OCI-LY7 (cell line): ENCODE results near the gene RHEX. TPM values are rescaled to one million over a fixed set of nuclear protein-coding genes. Genes with fewer than 3 reads are reported as not detected.

Experiments
- BruUV-seq: library from RNA; stranded (reverse); fragments of 400-500 nt; replicated peaks from 2 replicates; lab custom pipeline; 2021; lab: Mats Ljungman, UMichigan
- CTCF ChIA-PET: fragments of 300-600 bp; sonication (Branson Sonifier 250); formaldehyde crosslinking; loops from one replicate; lab custom pipeline; 2022; ENCODE audit warnings: antibody characterized with exemption; ENCODE audit not compliant: unreplicated experiment; lab: Charles Lee
- POLR2A ChIA-PET: fragments of 300-600 bp; sonication (Branson Sonifier 250); formaldehyde crosslinking; loops from one replicate; lab custom pipeline; 2022; ENCODE audit warnings: antibody characterized with exemption; lab: Charles Lee
- DNase-seq: peaks from one replicate; pipeline ENCODE4 v3.0.0-alpha.2; 2015; ENCODE audit warnings: low spot score
- H2AFZ ChIP-seq: fragments of 200-600 bp; sonication (generic), shearing (Covaris generic); 2 replicates; pipeline ENCODE4 v1.6.1; 2014; ENCODE audit warnings: mild to moderate bottlenecking, antibody characterized with exemption, low read length, moderate library complexity
- H3K27ac ChIP-seq: fragments of 200-600 bp; sonication (generic); 2 replicates; pipeline ENCODE4 v1.5.1; 2014; ENCODE audit warnings: mixed run types, low read depth, mild to moderate bottlenecking, moderate library complexity, low read length, inconsistent platforms; ENCODE audit not compliant: poor library complexity, severe bottlenecking
- H3K36me3 ChIP-seq: fragments of 200-600 bp; sonication (generic); 2 replicates; pipeline ENCODE4 v1.6.1; 2014; ENCODE audit warnings: mild to moderate bottlenecking, antibody characterized with exemption, low read length, moderate library complexity, mixed read lengths; ENCODE audit not compliant: insufficient read depth
- H3K4me1 ChIP-seq: fragments of 200-600 bp; sonication (generic); 2 replicates; pipeline ENCODE4 v1.5.1; 2014; ENCODE audit warnings: mild to moderate bottlenecking, low read length; ENCODE audit not compliant: insufficient read depth, poor library complexity, severe bottlenecking
- H3K4me2 ChIP-seq: fragments of 200-600 bp; sonication (generic); 2 replicates; pipeline ENCODE4 v1.6.1; 2014; ENCODE audit warnings: mild to moderate bottlenecking, low read length
- H3K4me3 ChIP-seq: fragments of 200-600 bp; sonication (generic); 2 replicates; pipeline ENCODE4 v1.5.1; 2014; ENCODE audit warnings: mild to moderate bottlenecking, low read depth, low read length; ENCODE audit not compliant: poor library complexity, severe bottlenecking
- H3K79me2 ChIP-seq: fragments of 200-600 bp; sonication (generic); 2 replicates; pipeline ENCODE4 v1.6.1; 2016; ENCODE audit warnings: low read depth, mild to moderate bottlenecking, low read length, moderate library complexity, mixed read lengths; ENCODE audit not compliant: insufficient read depth
- H3K9me2 ChIP-seq: fragments of 200-600 bp; sonication (generic); 2 replicates; pipeline ENCODE4 v1.6.1; 2016; ENCODE audit warnings: mild to moderate bottlenecking, low read length, mixed read lengths; ENCODE audit not compliant: insufficient read depth
- H3K9me3 ChIP-seq: fragments of 200-600 bp; sonication (generic); 2 replicates; pipeline ENCODE4 v1.6.1; 2014; ENCODE audit warnings: mild to moderate bottlenecking, mixed run types, low read length, mixed read lengths
- H4K20me1 ChIP-seq: fragments of 200-600 bp; sonication (generic); 2 replicates; pipeline ENCODE4 v1.6.1; 2014; ENCODE audit warnings: mild to moderate bottlenecking, antibody characterized with exemption, low read length, moderate library complexity, mixed read lengths; ENCODE audit not compliant: insufficient read depth
- EZH2phosphoT487 ChIP-seq: fragments of 200-600 bp; sonication (generic); IDR thresholded peaks from 2 replicates; pipeline ENCODE4 v1.6.1; 2018; ENCODE audit warnings: low read depth, borderline replicate concordance, mild to moderate bottlenecking, mixed run types, antibody characterized with exemption, low read length, moderate library complexity, mixed read lengths
- intact Hi-C: fragments of 100-400 bp; cut with micrococcal nuclease; formaldehyde crosslinking; loops from one replicate; pipeline ENCODE4 v1.10.0; 2022; ENCODE audit not compliant: unreplicated experiment
- total RNA-seq, 2 experiments: library from RNA; depleted of rRNA in 1 of 2; stranded (reverse); fragments of >200 nt in 1 of 2; shearing (Covaris generic) in 1 of 2; gene quantifications; 2 replicates each; pipeline ENCODE4 v1.2.3, GENCODE V29; 2014 to 2022
- TF ChIP-seq, protein P1 (sequence below): fragments of 200-600 bp; sonication (generic); conservative IDR thresholded peaks from 2 replicates; pipeline ENCODE4 v1.5.1; 2014; ENCODE audit warnings: mild to moderate bottlenecking, antibody characterized with exemption, low read length, moderate library complexity, mixed read lengths

Gene RHEX
- total RNA-seq, 2 experiments from 2014 or later = 5.0 to 9.9 TPM

DNA sequence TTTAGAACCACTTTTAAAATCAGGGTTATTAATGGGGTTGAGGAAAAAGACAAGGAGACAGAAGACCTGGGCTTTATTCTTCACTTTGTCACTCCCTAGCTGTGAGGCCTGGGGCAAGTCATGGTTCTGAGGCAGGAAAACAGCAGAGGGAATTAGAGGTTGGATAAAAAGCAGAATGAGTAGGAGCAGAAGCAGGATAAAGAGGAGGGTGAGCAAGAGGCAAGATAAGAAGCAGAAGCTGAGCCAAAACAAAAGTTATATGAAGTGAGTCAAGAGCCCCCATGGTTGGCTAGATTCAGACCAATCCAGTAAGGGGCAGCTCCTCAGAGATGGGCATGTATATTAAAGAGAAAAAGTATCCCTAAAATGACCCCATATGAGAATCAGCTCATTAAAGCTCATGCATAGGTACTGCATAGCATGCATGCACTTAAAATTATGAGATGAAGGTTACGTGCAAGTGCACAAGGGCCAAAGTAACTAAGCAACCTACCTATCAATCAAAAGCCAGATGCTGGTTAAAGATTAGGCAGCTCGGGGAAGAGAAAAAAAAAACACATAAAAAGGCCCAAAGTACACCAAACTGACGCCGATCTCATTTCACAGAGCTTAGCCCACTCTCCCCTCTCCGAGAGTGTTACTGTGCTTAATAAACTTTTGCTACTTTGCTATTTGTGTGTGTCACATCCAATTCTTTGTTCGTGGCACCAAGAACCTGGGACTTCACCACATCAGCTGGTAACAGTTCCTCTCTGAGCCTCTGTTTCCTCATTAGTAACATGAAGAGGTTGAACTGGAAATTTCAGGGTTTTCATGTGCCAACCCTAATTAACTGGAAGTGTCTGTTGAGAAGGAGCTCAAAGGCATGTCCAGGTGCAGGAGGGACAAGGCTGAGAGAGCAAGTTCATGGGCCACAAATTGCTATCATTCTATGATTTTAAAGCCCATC, 62.0 kb downstream of the RHEX start:
- H3K9me3 ChIP-seq = no peaks in the 10 kb centered on the region
- ChIA-PET CTCF (no interaction called here), POLR2A (interaction anchor here (0.7 kb wide), 1 partner anchor 642 kb away, joined by 3 read pairs; no protein-coding TSS in a partner anchor)
- H3K4me2 ChIP-seq = no peak overlapping the region
- no peak overlapping the region for H3K27ac ChIP-seq
- no peaks in the 10 kb centered on the region for H3K36me3 ChIP-seq
- TF ChIP-seq, protein P1, sequence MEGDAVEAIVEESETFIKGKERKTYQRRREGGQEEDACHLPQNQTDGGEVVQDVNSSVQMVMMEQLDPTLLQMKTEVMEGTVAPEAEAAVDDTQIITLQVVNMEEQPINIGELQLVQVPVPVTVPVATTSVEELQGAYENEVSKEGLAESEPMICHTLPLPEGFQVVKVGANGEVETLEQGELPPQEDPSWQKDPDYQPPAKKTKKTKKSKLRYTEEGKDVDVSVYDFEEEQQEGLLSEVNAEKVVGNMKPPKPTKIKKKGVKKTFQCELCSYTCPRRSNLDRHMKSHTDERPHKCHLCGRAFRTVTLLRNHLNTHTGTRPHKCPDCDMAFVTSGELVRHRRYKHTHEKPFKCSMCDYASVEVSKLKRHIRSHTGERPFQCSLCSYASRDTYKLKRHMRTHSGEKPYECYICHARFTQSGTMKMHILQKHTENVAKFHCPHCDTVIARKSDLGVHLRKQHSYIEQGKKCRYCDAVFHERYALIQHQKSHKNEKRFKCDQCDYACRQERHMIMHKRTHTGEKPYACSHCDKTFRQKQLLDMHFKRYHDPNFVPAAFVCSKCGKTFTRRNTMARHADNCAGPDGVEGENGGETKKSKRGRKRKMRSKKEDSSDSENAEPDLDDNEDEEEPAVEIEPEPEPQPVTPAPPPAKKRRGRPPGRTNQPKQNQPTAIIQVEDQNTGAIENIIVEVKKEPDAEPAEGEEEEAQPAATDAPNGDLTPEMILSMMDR = no peak
- TF ChIP-seq EZH2phosphoT487 = no peak
- no peaks in the 10 kb centered on the region for H3K79me2 ChIP-seq
- no peak for DNase-seq
- intact Hi-C loops = no loop called here
- no peaks in the 10 kb centered on the region for H4K20me1 ChIP-seq
- H3K9me2 ChIP-seq = no peaks in the 10 kb centered on the region
- no peak overlapping the region for H2AFZ ChIP-seq
- H3K4me1 ChIP-seq = no peaks in the 10 kb centered on the region
- no peak overlapping the region for H3K4me3 ChIP-seq
- BruUV-seq = no TSS peak

DNA sequence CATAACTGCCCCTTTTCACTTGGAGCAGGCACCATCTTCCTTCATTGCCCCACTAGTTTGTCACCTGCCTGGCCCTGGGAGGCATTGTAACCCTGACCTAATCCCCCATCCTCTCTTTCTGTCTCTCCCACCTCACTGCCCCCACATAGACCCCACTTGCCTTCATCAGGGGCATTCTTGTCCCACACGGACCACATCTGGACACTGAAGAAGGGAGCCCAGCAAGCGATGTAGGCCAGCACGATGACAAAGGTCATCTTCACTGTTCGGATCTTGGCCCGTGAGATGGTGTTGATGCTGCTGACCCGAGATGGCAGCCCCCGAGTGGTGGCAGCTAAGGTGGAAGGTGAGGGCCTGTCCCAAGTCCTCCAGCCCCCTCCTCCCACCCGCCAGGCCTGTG, 62.8 kb downstream of the RHEX start:
- POLR2A ChIA-PET = no interaction called here
- H3K4me2 ChIP-seq = no peak overlapping the region
- H3K4me3 ChIP-seq = no peak overlapping the region
- no peak overlapping the region for H3K27ac ChIP-seq
- no peak for TF ChIP-seq EZH2phosphoT487
- TF ChIP-seq, protein P1 = no peak
- DNase-seq = no peak
- H4K20me1 ChIP-seq = no peaks in the 10 kb centered on the region
- no peaks in the 10 kb centered on the region for H3K9me2 ChIP-seq
- H3K36me3 ChIP-seq = no peaks in the 10 kb centered on the region
- CTCF ChIA-PET = no interaction called here
- intact Hi-C loops = no loop called here
- no peak overlapping the region for H2AFZ ChIP-seq
- BruUV-seq = no TSS peak
- H3K79me2 ChIP-seq = no peaks in the 10 kb centered on the region
- H3K9me3 ChIP-seq = peaks cover 4% of the 10 kb centered on the region; the same call in 1 of the 2 replicates
- no peaks in the 10 kb centered on the region for H3K4me1 ChIP-seq
